Astrocyte (in vitro differentiated cells and primary cell): ENCODE data around the gene RPL26.

ENCODE experiments used
- EZH2 ChIP-seq: IDR thresholded peaks from 2 replicates; pipeline ENCODE4 v1.6.1; 2012; ENCODE audit warnings: mild to moderate bottlenecking, low read length, inconsistent platforms; ENCODE audit not compliant: insufficient read depth
- TF ChIP-seq, protein P1 (sequence below): IDR thresholded peaks from 2 replicates; pipeline ENCODE4 v1.5.1; 2011; ENCODE audit warnings: low read depth, mild to moderate bottlenecking, inconsistent platforms, low read length, moderate library complexity; ENCODE audit not compliant: insufficient read depth

DNA sequence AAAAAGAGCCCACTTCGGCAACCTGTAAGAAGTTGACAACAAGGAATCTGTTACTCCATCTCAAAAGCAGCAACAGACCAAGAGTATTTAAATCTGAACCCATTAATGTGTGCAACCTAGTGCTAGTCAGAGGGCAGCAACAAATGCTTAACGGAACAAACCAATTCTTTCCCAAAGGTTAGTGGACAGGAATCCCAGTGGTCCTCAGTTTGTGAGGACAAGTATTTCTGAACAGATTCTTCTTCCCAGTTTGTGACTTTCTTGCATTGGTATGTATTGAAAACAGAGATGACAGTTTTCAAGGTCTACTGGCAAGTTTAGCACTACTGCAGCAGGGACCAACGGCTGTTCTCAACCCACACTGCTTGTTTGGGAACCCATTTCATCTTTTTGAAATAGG lies 2.9 kb downstream of the RPL26 start:
- TF ChIP-seq, protein P1, sequence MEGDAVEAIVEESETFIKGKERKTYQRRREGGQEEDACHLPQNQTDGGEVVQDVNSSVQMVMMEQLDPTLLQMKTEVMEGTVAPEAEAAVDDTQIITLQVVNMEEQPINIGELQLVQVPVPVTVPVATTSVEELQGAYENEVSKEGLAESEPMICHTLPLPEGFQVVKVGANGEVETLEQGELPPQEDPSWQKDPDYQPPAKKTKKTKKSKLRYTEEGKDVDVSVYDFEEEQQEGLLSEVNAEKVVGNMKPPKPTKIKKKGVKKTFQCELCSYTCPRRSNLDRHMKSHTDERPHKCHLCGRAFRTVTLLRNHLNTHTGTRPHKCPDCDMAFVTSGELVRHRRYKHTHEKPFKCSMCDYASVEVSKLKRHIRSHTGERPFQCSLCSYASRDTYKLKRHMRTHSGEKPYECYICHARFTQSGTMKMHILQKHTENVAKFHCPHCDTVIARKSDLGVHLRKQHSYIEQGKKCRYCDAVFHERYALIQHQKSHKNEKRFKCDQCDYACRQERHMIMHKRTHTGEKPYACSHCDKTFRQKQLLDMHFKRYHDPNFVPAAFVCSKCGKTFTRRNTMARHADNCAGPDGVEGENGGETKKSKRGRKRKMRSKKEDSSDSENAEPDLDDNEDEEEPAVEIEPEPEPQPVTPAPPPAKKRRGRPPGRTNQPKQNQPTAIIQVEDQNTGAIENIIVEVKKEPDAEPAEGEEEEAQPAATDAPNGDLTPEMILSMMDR, result no peak
- no peak for TF ChIP-seq EZH2
